GM13976 (cell line): Measurements from ENCODE around the gene JSRP1.

Source experiments
- DNase-seq: peaks from one replicate; pipeline ENCODE4 v3.0.0; 2012; ENCODE audit warnings: low spot score
- in situ Hi-C: fragments of 300-500 bp; cut with MboI; formaldehyde crosslinking; loops from one replicate; pipeline ENCODE4 v1.12.0; 2022; ENCODE audit warnings: low sequenced_read_pairs, mixed read lengths, inconsistent platforms; ENCODE audit not compliant: unreplicated experiment
- TF ChIP-seq, protein P1 (sequence below): IDR thresholded peaks from 2 replicates; pipeline ENCODE4 v1.5.1; 2012; ENCODE audit warnings: borderline replicate concordance, mild to moderate bottlenecking; ENCODE audit not compliant: insufficient read depth; ENCODE audit errors: extremely low read depth, missing control alignments, control extremely low read depth

The JSRP1 gene, protein sequence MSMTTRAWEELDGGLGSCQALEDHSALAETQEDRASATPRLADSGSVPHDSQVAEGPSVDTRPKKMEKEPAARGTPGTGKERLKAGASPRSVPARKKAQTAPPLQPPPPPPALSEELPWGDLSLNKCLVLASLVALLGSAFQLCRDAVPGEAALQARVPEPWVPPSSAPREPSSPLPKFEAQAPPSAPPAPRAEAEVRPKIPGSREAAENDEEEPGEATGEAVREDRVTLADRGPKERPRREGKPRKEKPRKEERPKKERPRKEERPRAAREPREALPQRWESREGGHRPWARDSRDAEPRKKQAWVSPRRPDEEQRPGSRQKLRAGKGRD

DNA sequence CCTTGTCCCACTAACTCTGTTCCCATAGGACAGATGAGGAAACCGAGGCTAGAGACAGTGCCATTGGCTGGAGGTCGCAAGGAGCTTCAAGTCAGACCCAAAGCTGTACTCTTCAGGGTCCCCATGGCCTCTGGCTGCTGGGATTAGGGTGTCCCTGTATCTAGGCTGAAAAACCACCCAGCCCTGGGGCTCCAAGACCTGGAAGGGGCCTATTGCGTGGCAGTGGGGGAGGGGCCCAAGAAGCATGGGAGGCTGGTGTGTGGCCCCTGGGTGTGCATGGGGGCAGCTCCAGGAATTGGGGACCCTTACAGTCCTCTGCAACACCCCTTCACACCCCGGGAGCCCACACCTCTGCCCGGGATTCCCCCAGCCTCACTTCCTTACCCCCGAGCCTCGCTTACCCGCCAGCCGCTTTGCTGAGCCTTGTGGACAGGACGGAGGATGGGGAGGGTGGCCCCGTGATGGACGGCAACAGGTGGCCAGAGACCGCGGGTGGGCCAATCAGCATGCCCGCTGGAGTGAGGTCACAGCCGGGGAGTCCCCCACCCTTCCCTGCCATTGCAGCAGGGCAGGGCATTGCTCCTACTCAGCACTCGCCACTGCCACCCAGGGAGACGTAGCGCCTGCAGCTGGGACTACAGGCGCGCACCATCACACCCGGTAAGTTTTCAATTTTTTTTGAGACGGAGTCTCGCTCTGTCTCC is at the start of gene JSRP1:
Gene JSRP1, minus strand, starts transcription at position 436 of the 704 bp plus-strand sequence. CDS start 1,103 bp downstream, outside the sequence.
- TF ChIP-seq, protein P1, sequence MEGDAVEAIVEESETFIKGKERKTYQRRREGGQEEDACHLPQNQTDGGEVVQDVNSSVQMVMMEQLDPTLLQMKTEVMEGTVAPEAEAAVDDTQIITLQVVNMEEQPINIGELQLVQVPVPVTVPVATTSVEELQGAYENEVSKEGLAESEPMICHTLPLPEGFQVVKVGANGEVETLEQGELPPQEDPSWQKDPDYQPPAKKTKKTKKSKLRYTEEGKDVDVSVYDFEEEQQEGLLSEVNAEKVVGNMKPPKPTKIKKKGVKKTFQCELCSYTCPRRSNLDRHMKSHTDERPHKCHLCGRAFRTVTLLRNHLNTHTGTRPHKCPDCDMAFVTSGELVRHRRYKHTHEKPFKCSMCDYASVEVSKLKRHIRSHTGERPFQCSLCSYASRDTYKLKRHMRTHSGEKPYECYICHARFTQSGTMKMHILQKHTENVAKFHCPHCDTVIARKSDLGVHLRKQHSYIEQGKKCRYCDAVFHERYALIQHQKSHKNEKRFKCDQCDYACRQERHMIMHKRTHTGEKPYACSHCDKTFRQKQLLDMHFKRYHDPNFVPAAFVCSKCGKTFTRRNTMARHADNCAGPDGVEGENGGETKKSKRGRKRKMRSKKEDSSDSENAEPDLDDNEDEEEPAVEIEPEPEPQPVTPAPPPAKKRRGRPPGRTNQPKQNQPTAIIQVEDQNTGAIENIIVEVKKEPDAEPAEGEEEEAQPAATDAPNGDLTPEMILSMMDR, result no peak

DNA sequence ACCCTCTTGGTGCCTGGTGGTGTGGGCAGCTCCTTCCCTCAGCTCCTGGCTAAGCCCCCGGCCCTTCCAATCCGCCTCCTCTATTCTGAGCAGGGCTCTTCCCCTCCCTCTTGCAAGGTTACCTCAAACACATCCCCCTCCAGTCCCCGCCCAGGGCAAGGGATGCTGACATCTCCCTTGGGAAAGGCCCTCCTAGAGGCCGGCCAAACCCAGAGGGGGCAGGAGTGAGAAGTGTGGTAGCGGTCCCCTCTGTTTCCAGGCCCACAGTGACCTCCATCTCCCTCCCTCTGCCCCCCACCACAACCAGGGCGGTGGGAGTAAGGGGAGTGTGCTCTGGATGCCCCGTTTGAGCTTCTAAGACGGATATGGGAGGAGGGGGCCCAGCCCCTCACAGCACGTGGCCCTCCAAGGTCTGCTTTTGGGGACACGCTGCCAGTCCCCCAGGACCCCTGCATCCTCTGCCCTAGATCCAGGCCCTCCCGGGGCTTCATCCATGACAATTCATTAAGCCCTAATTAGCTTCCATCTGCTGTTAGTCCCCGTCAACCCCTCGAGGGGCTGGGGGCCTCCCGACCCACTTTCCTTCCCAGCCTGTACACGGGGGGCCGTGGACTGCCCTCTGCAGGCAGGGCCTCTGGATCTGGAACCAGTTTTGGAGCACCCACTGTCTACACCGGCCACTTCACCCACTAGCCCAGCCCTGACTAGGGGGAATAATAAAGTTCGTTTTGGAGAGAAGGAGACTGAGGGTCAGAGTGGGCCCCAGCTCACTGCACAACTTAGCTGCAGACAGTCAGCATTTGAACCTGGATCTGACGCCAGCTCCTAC is 49.4 kb upstream of the JSRP1 start:
- TF ChIP-seq, protein P1, result no peak
- in situ Hi-C loops, result no loop called here
- no peak for DNase-seq

More for the DNA sequence above, at the start of gene JSRP1:
- in situ Hi-C loops, result no loop called here
- DNase-seq, result no peak

GRCh38 chr19:2303211-2303798 is 47.1 kb upstream of the JSRP1 start:
- TF ChIP-seq, protein P1, result no peak
- in situ Hi-C loops, result no loop called here
- DNase-seq, result no peak

DNA sequence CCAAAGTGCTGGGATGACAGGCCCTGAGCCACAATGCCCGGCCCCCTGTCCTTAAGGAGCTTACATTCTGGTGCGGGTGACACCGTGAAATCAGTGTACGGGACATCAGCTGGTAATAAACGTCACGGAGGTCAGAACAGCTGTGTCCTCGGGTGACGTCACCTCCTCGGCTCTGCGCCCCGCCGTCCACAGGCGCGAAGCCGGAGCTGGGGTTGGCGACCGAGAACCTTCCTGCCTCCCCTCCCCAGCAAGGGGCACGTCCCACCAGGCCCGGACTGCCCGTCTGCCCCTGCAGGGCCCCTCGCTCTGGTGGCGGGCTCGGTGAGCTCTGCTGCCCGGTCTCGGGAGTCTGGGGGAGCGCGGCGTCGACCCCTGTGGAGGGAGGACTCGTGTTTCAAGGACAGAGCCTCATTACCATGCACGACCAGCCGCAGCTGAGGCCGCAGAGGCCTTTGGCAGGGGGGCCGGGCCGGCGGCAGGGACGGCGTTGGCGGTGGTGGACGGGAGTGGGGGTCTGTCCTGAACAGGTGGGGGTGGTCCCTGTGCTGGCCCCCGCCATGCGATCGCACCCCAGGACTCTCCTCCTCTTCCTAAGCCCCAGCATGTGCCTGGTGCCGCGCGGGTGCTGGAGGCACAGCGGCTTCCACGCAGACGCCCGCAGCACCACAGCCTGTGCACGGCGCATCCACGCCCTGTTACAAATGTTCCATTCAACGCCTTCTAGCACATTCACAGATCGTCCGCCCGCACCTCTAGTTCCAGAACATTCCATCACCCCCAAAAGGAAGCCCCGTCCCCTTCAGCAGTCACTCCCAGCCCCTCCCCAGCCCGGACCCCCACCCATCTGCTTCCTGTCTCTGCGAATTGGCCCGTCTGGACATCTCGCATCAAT is 46.3 kb upstream of the JSRP1 start:
- in situ Hi-C loops, result no loop called here
- DNase-seq, result no peak
- TF ChIP-seq, protein P1, result no peak

- TF ChIP-seq, protein P1, result no peak
- DNase-seq, result no peak
- in situ Hi-C loops, result no loop called here
Observed at GRCh38 chr19:2300533-2300932, 44.3 kb upstream of the JSRP1 start.
